Left renal cortex interstitium (tissue), 4 donors: ENCODE results near the gene CCDC158. TPM values are rescaled to one million over a fixed set of nuclear protein-coding genes. Genes with fewer than 3 reads are reported as not detected.
"Not testable (repeated sequence)": the region's sequence is repeated elsewhere in the genome, so short reads cannot be mapped to it uniquely, and the experiment has no call there.

Experiments
- DNase-seq, 4 donors: peaks; one replicate each; pipeline ENCODE4 v3.0.0-alpha.2; 2013; ENCODE audit warnings: low read depth in 4 of 4, low spot score in 2 of 4, missing footprints in 1 of 4
- polyA plus RNA-seq, 4 donors: library from polyadenylated mRNA; unstranded; fragments of 120-200 nt; gene quantifications; one replicate each; pipeline ENCODE4 v1.2.1, GENCODE V29; 2013; ENCODE audit not compliant: insufficient read length in 4 of 4

Gene CCDC158
- polyA plus RNA-seq, 4 donors, result 0.58 to 1.2 (median 0.88) TPM

DNA sequence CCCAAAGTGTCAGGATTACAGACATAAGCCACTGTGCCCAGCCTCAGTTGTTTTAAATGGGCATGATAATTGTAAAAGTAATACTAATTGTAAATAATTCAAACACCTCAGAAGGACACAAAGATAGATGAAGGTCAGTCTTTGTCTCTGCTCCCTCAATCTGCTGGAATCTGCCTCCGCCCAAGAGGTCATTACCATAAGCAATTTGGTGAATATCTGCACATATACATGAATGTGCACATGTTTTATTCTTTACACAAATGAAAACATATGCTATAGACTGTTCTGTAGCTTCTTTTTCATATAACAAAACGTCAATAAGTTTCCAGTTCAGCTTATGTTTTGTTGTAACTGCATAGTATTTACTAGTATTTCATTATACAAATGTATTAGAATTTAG is 107.4 kb downstream of the CCDC158 start:
- no peak for DNase-seq

DNA sequence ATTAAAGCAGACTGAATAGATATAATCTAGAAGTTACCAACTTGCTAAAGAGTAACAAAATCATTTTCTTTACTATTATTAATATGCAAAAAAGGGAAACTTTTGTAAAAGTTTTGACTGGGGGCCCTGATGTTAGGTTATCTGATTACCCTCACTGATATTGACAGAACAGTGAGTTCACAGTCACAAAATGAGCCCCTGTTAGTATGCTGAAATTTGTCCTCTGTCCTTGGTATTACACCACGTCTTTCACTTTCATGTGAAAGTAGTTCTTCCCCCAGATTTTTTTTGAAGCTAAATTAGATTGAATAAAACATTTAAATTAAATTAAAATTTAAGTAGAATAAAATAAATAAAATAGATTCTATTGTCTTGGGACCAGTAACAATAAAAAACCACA is 108.5 kb downstream of the CCDC158 start:
- no peak for DNase-seq

DNA sequence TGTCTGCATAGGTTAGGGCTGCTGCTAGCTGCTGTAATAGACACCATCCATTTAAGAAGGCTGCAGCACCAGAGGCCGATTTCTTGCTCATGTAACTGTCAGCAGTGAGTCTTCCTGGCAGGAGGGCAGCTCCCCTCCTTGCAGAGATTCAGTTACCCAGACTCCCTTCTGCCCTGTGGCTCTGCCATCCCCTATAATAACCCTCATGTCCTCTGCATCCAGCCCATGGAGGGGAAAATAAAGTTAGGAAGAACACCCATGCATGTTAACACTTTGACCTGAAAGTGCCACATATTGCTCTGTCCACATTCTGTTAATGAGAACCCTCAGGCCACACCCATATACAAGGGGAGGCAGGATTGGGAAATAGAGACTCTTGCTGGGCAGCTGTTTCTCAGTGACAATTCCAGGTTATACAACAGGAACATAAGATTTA is 109.0 kb downstream of the CCDC158 start:
- DNase-seq, result no peak

DNA sequence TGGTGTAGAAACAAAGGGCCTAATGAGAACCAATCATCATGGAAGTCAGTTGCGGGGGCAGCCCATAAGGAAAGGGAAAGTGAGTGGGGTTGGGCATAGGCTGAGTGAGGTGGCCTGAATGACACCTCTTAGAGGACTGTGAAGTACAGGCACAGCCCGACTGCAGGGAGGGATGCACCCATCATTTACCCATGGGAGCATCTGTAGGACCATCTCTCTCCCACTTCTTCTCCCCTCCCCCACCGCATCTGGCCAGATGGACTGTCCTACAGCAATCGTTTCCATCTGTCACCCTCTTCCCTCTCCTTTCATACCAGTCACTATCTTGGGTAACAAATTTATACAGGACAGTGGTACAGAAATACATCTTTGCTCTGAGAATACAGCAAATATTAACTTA is 110.3 kb downstream of the CCDC158 start:
- no peak for DNase-seq

DNA sequence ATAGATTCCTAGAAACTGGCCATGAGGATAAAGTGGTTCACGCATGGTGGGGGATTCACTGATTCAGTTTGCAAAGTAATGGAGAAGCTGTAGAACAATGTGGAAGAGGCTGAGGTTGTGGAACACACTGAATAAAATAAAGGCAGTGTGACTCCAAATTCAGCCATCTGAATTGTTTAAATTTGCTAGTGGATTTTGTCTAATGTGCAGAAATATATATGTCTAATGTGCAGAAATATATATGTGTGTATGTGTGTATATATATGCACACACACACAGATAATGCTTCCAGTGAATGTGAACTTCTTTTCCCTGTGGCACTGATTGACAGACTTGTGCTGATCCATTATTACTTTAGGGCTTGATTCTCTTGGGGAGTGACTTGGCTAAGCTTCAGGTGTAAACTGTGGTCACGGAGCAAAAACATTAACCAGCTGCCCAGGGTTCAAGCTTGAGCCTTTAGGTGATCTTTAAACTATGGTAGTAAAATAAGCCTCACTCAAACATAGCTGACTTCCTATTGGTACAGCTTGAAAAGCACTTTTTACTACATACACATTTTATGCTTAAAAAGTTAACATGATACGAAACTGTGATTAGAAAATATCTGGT is 110.9 kb downstream of the CCDC158 start:
- DNase-seq, result no peak

DNA sequence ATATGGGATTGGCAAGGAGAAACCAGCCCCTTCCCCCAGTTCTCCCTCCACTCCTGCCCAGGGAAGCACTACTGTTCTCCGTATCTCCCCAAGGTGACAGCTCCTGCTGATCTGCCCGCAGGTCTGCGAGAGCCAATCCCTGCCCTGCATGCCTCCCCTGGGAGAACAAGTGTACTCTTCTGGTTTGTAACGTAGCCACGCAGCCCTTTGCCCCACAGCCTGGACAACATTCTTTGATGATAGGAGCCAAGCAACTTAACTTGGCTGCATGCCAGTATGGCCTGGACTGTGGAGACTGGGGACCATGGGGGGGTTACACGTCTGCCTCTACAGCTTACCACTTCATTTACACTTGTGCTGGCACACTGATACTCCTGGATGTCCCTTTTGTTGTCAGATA is 112.4 kb downstream of the CCDC158 start:
- no peak for DNase-seq

DNA sequence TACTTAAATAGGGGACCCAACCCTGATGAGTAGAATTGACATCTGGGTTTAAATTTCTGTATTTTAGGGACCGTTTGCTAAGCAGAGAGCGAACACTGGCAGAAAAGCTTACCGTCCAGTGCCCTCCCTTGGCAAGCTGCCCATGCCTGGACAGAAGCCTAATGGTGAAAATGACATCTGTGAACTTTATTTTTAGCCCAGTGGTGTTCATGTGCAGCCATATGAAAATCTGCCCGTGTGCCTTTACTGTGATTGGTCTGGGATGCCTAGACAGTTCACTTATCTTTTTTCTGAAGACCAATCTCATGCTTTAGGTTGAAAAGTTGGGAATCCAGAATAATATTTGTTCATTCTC is 113.3 kb downstream of the CCDC158 start:
- DNase-seq, result no peak

DNA sequence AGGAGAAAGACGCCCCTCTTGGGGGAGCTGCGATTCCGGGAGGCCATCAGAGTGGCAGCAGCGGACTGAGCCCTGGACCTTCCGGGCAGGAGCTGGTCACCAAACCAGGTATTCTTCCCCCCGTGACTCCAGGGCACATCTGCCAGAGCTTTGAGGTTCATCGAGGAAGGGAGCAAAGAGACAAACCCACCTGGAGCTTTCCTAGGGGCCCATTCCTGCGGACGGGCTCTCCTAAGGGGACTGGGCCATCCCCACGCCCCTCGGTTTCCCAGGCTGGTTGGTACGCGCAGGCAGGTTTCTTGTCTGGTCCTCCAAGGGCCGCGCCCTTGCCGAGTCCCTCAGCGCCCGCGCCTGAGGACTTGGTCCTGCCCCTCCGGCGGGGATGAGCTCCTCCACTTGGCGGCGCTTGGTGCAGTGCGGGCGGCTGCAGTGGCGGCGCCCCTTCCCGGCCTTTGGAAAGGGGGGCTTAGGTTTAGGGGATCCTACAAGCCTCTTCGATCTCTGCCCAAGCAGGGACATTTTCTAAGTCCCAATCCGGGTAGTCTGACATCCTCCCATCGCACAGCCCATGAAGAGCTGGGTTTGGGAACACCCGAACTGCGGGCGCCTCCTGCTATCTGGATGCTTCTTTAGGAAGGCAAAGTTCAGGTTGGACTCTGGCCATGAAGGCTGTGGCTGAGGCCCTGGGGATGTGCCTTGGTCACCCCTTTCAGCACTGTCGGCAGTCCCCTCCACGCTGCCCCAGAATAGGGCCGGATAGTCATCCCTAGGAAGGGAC is 113.9 kb downstream of the CCDC158 start:
- peak in 2 of 4 donors; percentile 27 to 28 for DNase-seq

DNA sequence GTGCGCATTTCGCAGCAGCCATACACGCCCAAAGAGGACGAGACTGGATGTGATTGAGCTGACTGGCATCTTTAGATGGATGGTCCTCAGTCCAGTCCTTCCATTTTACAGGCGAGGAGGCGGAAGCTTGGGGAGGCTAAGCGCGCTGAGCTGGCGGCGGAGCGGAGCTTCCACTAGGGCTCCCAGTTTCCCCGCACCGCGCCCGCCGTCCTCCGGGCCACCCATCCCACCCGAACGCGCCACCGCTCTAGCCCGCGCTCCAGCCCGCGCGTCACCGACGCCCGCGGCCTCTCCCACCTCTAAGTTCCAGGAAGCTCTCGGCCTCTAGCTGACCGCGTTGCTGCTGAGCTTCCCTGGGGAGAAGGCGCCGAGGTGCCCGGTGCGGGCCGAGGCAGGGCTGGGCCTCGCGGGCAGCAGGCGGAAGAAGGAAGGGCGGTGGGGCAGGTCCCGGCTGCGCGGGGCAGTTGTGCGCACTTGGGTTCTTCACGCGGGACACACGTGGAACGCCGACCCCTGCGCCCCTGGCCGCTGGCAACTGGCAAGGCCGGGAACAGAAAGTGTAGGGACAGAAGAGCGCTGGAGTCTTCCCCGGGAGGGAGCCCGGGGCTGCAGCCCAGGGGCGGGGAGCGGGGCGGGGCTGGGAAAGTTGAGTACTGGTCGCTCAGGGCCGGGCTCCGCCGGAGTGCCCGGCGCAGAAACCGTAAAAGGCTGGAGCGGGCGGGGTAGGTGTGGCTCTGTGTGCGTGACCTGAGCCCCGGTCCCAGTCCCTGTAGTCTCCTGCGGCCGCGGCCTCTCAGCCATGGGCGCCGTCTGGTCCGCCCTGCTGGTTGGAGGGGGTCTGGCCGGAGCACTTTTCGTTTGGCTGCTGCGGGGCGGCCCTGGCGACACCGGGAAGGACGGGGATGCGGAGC is 114.7 kb downstream of the CCDC158 start, which contains the start of gene STBD1:
Gene STBD1 (plus strand): TSS at position 763 of the 911 bp plus-strand sequence. CDS start 37 bp downstream, at position 800.
- DNase-seq, result peak in 3 of 4 donors; percentile 56 to 58 (median 58)

DNA sequence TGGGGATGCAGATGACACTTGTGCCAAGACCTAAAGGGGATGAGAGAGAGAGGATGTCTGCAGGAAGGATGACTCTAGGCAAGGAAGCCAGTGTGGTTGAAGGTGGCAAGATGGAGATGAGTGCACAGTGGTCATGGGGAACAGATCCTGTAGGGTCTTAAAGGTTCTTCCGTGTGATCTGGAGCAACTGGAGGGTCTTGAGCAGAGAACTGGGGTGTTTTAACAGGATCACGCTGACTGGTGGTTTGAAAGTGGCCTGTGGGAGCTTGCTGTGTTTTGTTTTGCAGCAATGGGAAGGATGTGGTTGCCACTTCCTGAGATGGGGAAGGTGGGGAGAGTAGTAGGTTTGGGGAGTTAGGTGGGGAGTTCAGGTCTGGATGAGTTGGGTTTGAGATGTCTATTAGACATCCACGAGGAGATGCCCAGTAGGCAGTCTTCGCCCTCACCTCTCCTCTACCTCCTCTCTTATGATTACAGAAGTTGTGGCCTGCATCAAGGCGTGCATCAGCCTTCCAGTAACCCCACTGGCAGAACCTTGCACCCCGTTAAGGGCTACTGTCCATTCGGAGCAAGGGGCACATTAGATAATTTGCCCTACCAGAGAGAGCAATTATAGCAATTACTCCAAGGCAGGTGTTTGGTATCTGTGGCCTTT is 115.8 kb downstream of the CCDC158 start:
- DNase-seq, result no peak

DNA sequence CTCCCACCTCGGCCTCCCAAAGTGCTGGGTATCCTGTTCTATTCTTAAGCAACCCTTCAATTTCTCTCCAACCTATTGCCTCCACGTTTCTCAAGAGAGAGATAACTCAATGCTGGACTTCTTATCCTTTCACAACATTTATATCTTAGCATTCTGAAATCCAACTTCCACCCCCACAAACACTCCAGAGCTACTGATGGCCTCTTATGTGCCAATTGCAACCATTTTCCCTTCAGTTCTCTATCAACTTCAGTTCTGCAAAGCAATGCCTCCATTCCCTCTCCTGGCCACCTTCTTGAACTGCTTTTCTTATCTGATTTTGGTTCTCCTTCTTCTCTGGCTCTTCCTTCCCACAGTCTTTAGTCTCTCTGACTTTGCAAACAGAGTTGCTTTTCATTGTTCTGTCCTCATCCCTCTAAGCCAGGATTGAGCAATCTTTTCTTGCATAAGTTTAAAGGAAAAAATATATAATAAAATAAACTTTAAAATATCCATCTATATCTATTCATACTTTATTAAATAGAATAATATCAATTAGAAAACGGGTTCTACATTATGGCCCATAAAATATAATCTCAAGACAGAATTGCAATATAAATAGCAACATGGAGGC is 118.0 kb downstream of the CCDC158 start:
- DNase-seq, result no peak

DNA sequence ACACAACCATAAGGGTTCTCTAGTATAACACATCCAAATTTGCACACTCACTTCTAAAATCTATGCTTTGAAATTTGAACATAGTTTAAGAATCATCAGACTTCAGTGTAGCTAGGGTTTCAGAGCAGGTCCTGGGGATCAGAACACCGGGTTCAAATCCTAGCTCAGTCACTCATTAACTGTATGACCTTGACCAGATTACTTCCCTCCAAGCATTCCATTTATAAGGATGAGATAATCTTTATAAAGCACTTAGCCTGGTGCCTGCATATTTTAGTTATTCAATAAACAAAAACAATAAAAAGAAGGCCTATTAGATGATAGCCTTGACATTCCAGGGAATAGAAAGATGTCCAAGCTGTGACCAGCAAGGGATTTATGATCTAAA is 119.2 kb downstream of the CCDC158 start:
- no peak for DNase-seq

DNA sequence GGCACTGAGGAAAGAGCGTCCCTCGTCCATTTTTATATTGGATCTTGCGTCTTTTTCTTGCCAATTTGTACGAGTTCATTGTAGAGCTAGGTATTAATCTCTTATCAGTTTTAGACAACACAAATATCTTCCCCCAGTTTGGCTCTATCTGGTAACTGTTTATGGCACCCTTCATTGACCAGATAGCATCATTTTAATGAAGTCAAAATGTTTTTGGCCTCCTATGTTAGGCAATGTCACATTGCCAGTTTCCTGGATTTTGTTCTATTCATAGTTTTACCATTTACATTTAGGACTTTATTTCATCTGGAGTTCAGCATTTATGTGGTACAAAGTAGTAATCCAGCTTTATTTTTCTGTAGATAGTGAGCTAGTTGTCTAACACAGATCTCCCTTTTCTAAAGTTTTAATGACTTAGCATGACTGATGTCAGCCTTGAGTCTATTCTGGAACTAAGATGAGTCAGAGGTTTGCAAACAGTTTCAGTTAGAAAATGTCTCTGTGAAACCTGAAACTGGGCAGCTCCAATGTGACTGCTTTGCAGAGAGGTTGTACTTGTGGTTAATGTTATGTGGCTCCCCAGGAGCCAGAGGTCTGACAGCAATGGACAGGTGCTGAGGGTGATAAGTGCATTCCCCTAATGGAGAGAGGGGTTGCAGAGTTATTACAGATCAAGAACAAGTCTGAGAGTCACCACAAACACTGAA is 119.7 kb downstream of the CCDC158 start:
- no peak for DNase-seq

DNA sequence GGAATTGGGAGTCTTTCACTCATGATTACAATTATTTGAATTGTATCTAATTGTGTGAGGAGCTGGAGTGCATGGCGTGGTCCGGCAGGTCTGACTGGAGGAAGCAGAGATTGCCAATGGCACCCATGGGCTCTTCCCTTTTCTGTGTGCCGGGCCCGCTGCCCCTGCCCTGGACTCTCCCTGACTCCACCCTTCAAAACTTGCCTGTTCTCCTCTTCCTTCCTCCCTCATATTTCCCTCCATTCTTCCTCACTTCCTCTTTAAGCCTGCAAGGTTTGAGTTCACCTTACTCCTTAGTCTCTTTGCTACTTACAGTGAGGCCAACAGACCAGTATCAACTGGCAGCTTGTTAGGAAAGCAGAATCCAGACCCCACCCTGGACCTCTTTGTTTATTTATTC is 120.9 kb downstream of the CCDC158 start:
- DNase-seq, result no peak

DNA sequence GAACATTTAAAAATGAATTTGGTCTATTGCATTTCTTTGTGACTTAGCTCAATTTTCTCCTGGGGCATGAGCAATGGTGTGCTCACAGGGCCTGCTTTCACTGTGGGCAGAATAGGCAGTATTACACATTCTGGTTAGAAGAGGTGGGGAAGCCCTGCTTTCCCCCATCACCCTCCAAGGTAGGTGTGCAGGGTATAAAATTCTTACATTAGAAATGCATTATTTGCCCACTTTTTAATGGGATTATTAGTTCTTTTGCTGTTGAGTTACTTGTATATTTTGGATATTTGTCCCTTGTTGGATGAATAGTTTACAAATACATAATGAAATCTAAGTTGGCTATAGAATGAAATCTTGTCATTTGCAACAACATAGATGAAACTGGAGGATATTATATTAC is 122.7 kb downstream of the CCDC158 start:
- no peak for DNase-seq

DNA sequence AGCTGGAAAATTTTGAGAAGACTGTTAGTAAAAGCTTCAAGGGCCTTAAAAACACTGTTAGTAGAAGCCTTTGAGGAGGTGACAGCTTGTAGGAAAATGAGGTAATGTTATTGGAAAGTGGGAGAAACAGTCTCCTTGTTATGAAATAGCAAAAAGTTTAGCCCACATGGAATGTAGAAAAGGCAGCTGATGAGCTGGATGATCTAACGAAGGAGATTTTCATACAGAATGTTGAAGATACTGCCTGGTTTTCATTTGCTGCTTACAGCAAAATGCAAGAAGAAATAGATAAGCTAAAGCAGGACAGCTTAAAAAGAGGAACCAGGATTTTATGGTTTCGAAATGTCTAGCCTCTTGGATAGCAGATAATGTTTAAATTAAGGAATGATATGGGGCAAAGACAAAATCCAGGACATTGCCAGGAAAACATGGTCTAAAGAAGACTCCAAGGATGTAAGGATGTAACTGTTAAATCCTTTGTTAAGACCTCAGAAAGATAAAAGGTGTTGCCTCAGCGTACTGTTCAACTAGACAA is 124.6 kb downstream of the CCDC158 start:
- no peak for DNase-seq

DNA sequence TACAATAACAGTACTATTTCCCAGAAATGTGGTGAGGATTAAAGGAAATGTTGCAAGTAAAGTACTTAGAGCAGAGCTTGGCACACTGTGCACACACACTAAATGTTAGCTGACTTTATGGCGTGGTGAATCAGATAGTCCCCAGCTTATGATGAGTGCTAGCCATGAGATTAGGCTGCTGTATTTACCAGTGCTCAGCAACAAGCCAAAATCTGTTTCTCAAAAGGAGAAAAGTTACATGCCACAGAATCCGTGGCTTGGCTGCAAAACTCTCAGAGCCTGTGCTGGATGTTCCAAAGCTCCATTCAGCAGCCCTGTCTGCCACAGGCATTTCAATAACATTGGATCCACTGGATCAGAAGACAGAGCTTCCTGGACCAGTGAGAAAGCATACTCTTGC is 127.2 kb downstream of the CCDC158 start:
- no peak for DNase-seq

DNA sequence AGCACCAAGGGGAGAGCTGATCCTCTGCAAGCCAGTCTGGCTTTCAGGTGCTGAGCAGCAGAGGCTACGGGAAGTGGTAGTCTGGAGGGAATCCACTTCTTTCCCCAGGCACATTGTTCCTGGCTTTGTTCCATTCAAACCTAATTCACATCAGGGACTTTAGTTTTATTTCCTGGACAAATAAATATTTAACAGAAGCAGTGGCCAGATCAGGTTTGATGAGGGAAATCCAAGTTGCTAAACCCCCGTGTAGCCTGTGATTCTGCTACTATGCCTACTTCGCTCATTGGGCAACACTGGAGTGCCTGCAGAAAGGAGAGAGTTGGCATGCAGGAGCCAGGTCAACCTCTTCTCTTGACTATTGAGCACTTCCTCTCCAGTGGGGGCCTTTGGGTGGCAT is 128.2 kb downstream of the CCDC158 start:
- DNase-seq, result no peak

DNA sequence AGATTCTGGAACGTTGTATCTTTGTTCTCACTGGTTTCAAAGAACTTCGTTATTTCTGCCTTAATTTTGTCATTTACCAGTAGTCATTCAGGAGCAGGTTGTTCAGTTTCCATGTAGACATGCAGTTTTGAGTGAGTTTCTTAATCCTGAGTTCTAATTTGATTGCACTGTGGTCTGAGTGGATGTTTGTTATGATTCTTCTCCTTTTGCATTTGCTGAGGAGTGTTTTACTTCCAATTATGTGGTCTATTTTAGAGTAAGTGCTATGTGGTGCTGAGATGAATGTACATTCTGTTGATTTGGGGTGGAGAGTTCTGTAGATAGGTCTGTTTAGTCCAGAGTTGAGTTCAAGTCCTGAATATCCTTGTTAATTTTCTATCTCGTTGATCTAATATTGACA is 133.1 kb downstream of the CCDC158 start:
- DNase-seq, result not testable (repeated sequence)
